Measurements from ENCODE around the gene INIP.

INIP gene, protein sequence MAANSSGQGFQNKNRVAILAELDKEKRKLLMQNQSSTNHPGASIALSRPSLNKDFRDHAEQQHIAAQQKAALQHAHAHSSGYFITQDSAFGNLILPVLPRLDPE

DNA sequence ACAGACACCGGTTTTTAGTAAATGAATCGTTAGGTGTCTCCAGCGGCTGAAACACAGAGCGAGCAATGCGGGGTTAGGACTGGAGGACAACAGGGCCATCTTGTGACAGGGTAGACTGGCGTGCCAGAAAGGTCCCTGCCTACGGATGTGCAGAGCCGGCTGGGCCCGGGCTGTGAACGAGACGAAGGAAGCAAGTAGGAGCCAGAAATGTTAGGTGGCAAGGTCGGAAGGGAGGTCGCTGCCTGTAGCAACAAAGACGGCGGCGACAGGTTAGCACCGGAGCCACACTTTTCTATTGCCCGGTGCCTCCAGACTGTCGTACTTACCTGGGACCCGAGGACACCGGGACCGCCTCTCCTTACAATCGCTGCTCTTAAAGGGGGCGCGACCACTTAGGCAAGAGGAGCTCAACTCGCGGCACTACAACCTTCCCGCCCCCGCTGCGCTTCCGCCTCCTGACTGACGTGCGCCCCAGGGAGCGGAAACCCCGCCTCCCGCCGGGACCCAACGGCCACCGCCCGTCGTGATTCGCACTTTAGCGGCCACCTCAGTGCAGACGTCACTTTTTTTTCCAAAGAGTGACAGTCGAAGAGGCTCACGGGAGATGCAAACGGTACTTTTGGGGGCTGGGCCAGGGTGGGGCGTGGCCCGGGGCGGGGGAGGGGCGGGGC lies at the start of gene INIP:
Gene INIP, minus strand, starts transcription at position 457 of the 671 bp plus-strand sequence. CDS start 1,632 bp downstream, outside the sequence.
- DNase-seq (ENCODE audit: low read depth), result peak; percentile 94

DNA sequence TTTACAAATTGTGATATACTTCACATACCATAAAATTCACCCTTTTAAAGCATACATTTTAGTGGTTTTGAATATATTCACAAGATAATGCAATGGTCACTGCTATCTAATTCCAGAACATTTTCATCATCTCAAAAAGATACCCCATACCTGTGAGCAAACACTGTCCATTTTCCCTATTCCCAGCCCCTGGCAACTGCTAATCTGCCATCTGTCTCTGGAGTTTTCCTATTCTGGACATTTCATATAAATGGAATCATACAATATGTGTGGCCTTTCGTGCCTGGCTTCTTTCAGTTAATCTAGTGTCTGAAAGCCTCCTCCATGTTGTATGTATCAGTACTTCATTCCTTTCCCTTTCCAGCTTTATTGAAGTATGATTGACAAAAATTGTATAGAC lies 47.4 kb upstream of the INIP start:
- no peak for DNase-seq (ENCODE audit: low read depth)

DNA sequence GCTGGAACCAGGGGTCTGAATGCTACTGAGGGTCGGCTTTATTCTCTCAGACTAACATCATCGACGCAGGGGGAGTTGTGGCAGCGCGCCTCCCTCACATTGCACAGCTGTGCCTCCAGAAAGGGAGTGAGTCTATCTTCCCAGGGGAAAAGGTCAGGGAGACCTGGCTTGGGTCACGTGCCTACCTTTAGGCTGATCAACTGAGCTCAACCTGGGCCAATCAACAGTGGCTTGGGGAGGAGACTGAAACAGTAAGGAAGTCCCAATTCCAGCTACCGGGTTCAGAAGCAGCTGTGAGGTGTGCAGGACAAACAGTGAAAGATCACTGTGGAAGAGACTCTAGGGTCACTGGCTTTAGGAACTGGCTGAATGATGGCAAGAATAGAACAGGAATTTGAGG lies 46.9 kb upstream of the INIP start:
- DNase-seq (ENCODE audit: low read depth), result no peak

- DNase-seq (ENCODE audit: low read depth), result no peak
These were observed 46.4 kb upstream of the INIP start for GRCh38 chr9:112764344-112764743.

- DNase-seq (ENCODE audit: low read depth), result no peak
These were observed 45.0 kb upstream of the INIP start for GRCh38 chr9:112762726-112763518.

GRCh38 chr9:112761912-112762655 lies 44.2 kb upstream of the INIP start:
- no peak for DNase-seq (ENCODE audit: low read depth)

GRCh38 chr9:112760821-112761220 lies 42.9 kb upstream of the INIP start:
- no peak for DNase-seq (ENCODE audit: low read depth)

GRCh38 chr9:112757940-112758339 lies 40.0 kb upstream of the INIP start:
- DNase-seq (ENCODE audit: low read depth), result no peak

DNA sequence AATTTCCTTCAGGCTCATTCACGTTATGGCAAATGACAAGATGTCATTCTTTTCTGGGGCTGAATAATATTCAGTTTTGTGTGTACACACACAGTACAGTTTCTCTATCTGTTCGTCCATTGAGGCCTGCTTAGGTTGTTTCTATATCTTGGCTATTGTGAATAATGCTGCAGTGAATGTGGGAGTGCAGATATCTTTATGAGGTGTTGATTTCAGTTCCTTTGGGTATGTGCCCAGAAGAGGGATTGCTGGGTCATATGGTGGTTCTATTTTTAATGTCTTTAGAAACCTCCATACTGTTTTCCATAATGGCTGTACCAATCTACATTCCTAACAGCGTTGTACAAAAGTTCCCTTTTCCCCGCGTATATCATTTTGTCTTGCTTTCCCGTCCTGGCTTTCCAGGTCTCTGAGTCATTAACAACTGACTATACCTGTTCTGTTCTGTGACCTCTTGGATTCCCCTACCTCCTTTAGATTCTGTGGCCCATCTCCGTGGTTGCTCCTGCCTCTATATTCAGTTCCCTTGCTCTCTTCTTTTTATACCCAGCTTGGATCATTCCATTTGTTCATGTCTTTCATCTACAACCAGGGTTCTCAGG lies 39.5 kb upstream of the INIP start:
- no peak for DNase-seq (ENCODE audit: low read depth)

- DNase-seq (ENCODE audit: low read depth), result no peak
These were observed 37.8 kb upstream of the INIP start for GRCh38 chr9:112755675-112756074.

DNA sequence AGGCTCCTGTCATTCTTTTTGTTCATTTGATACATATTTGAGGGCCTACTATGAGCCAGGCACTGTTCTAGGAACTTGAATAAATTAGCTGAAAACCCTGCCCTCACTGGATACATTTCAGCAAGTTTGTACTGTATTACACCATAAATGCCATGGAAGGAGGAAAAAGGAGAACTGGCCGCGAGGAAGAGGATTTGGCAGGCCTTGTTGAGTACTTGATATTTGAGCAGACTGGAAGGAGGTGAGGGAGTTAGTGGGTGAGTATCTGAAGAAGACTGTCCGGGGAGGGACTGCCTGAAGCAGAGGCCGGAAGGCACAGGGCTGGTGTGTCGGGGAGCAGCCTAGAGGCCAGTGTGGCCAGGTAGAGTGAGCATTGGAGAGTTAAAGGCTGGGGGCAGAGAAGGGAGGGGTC lies 37.1 kb upstream of the INIP start:
- no peak for DNase-seq (ENCODE audit: low read depth)

DNA sequence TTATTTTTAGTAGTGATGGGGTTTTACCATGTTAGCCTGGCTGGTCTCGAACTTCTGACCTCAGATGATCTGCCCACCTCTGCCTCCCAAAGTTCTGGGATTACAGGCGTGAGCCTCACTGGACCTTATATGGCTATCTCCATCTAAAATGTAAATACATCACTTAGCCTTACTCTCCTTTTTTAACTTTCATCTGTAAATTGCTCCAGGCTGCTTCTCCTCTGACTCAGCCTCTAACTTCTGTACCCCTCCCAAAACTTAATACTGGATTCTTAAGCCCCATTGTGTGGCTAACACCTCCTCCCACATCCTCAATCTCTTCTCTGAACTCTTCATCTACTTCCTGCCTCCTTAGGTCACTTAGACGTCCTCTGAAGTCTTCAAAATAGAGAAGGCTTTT lies 36.7 kb upstream of the INIP start:
- peak; percentile 2 for DNase-seq (ENCODE audit: low read depth)

- DNase-seq (ENCODE audit: low read depth), result no peak
These were observed 35.8 kb upstream of the INIP start for GRCh38 chr9:112753725-112754124.

DNA sequence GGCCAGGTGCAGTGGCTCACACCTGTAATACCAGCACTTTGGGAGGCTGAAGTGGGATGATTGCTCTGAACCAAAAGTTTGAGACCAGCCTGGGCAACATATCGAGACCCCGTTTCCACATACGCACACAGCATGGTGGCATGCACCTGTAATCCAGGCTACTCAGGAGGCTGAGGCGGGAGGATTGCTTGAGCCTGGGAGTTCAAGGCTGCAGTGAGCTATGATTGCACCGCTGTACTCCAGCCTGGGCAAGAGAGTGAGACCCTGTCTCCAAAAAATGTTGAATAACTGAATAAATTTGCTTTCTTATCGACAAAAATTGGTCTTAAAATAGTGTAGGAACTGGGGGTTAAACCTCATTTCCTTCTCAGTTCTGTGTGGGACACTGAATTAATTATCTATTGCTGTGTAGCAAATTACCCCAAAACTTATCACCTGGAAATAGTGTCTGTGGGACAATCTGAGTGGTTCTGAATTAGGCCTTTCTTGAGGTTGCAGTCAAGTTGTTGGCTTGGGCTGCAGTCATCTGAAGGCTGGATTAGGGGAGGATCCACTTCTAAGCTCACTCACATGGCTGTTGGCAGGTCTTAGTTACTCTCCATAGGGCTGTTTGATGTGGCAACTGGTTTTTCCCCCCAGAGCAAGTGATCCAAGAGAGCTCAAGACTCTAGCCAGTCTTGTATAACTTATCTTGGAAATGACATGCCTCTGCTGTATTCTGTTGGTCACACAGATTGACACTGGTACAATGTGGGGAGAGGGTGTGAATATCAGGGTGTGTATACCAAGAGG lies 34.6 kb upstream of the INIP start:
- no peak for DNase-seq (ENCODE audit: low read depth)

DNA sequence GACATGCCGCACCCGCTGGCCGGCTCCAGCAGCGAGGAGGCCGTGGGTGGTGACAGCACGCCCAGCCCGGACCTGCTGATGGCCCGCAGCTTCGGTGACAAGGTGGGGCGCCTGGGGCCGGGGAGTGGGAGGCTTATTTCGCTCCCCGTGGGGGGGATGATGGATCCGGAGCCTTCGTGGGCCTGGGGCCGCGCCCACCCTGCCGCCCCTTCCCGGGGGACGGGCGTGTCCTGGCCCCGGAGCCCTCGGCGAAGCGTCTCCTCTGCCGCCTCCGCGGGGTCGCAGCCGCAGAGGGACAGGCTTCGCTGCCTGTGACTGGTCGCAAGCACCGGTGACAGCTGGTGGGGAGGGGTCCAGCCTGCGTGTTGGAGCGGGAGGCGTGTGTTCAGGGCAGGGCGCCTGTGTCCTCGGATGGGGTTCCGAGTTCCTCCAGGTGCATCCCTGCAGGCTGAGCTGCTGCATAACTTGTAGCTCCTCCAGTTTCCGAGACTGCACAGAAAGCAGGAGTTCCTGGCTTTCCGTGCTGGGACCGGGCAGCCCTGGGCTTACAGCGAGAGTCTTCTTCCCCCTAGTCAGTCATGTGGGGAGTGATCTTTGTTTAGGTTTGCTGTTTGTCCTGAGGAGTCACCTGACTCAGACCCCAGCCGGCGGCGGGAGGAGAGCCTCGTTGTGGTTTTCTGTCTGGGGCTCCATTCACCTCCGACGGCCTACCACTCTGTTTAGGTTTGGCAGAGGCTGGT lies 33.3 kb upstream of the INIP start:
- DNase-seq (ENCODE audit: low read depth), result peak; percentile 16

GRCh38 chr9:112750764-112751055 lies 32.8 kb upstream of the INIP start:
- DNase-seq (ENCODE audit: low read depth), result no peak

DNA sequence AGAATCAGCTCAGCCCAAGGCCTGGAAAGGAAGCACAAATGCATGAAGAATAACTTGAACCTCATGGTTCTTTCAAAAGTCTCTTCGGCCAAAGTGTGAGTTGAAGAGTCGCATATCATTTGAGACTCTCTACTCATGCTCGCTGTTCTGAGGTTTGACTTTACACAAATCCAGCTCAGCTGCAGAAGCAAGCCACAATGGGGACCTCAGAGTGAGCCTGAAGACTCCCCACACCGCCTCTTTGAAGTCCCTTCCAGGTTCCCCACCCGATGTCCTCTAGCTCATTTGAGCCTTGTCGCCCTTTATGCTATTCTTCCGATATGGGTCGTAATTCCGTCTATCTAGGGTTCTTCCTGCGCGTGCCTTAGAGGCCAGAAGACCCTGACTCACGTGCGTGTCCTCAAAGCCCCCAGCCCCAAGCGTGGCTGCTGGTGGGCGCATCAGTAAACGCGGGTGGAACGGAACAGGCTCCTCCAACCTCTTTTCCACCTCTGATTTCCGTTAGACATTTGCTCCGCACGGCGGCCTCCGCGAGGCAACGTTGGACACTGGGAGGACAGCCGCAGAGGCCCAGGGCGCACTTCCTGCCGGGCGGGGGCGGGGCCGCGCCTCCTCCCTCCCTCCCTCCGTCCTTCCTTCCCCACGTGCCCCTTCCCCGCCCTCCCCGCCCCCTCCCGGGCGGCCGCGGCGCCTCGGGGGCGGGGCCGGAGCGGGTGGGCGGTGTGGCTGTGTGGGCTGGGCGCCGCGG lies 32.3 kb upstream of the INIP start, which contains the start of gene SNX30:
Gene SNX30, plus strand, starts transcription at position 745 of the 748 bp plus-strand sequence. CDS start 242 bp downstream, outside the sequence.
- peak; percentile 71 for DNase-seq (ENCODE audit: low read depth)

- DNase-seq (ENCODE audit: low read depth), result no peak
These were observed 29.2 kb upstream of the INIP start for GRCh38 chr9:112747094-112747493.

GRCh38 chr9:112744177-112744576 lies 26.3 kb upstream of the INIP start:
- no peak for DNase-seq (ENCODE audit: low read depth)

DNA sequence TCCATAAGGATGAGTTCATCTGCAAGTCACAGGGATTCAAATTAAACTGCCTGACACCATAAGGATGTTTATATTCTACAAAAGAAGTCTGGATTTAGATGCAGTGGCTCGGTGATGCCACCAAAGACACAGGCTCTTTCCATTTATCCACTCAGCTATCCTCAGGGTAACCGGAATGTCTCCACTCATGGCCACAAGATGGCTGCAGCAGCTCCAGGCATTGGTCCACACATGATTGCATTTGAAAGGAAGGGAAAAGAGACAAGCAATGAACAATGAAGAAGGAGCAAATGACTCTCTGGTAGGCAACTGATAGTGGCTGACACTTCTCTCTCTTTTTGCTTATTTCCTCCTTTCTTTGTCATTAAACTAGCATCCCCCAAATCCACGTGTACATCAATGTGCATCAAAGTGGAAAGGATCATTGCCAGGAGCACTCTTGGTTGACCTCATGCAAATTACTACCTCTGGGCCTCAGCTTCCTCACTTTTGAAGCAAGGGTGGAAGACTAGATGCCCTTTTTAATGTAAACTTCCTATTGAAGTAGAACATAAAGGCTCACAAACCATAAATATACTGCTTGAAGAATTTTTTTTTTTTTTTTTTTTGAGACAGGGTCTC lies 25.4 kb upstream of the INIP start:
- DNase-seq (ENCODE audit: low read depth), result no peak
